HG03108 (cell line): ENCODE data around the gene MAMSTR.
A peak's percentile ranks its signal among the peaks of the same experiment; 100 is the strongest.

ENCODE experiments used
- ATAC-seq: cut with Tn5 transposase; IDR thresholded peaks from one replicate; pipeline ENCODE4 v1.9.1; 2021; ENCODE audit warnings: moderate library complexity; ENCODE audit not compliant: unreplicated experiment

Gene MAMSTR

GRCh38 chr19:48746738-48747575 lies 27.4 kb upstream of the MAMSTR start, which contains the start of gene IZUMO1:
Gene IZUMO1, minus strand, starts transcription at chr19:48746909. Its CDS starts 1,050 bp downstream, at chr19:48745859.
- no peak for ATAC-seq

GRCh38 chr19:48746110-48746509 lies 26.6 kb upstream of the MAMSTR start:
- no peak for ATAC-seq

DNA sequence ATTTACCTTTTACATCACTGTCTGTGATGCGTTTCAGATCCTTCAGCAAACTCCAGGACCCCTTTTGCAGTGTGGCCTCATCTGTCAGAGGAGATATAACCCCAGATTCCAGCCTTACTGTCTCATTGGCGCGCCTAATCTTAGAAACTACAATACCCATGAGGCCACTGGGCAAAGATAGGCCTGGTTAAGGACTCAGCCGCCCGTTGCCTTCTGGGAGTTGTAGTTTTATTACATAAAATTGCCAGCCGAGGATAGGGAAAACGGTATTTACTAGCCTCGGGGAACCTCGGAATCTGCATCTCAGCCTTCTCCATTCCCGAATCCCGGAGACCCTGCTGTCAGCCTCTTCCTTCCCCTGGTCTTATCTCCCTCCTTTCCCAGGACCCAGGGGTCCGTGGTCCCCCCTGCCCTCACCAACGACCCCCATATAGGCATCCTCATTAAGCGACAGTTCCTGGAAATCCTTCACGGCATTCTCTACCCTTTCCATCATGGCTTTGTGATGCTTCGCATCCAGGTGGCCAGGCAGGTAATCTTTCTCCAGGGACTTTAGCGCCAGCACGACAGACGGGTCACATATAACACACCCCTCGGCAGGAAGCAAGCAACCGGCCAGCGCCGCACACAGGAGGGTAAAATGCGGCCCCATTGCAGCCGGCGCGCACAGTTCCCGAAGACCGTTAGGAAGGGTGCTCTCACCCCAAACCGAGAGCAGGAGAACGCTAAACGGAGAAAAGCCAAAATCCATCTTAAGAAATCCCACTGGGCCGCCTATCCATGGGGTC lies 25.9 kb upstream of the MAMSTR start:
- no peak for ATAC-seq

DNA sequence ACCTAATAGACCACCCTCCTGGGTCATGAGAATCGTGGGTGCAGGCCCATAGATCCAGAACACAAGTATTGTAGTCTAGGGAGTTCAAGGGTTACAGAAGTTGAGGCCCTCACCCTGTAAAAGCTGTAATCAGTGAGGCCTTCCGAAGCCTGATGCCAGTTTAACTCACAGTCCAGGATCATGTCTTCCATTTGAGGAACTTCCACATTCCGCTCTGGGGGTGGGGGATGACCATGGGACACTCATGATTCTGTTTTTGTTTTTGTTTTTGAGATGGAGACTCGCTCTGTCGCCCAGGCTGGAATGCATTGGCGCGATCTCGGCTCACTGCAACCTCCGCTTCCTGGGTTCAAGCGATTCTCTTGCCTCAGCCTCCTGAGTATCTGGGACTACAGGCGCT lies 22.6 kb upstream of the MAMSTR start:
- no peak for ATAC-seq

DNA sequence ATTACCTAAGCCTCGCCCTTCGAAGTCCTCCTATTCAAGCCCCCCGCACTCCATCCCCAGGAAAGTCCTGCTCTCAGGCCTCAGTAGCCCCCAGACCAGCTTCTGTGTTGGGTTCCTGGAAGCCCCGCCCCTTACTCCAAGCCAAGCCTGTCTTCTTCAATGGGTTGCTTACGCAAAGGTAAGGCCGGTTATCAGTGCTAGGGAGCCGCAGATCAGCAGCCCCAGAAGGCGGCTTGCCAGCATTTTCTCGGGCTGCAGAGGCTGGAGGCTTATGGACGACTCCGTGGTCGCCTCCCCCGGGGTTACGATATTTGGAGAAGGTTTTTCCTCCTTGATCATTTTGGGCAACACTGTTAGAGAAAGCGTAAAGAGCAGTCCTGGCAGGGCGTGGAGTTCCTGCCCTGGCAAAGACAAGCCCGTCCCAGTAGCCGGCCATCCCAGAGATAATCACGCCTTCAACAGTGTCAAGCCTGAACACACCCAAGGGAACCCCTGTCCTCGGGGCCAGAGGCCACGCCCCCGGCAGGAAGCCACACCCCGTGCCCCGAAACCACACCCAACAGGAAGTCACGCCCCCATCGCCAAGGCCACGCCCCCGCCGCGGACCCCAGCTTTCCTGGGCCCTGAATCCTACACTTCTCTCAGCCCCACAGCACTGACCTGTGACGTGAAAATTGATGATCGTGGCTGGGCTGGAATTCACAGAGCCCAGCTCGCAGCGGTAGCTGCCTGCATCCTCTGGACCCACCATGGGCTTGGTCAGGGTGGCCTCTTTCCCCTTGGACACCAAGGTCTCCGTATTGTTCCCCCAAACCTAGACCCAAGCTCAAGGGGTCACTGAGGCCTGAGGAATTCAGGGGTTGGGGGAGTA lies 21.8 kb upstream of the MAMSTR start:
- ATAC-seq, result no peak

DNA sequence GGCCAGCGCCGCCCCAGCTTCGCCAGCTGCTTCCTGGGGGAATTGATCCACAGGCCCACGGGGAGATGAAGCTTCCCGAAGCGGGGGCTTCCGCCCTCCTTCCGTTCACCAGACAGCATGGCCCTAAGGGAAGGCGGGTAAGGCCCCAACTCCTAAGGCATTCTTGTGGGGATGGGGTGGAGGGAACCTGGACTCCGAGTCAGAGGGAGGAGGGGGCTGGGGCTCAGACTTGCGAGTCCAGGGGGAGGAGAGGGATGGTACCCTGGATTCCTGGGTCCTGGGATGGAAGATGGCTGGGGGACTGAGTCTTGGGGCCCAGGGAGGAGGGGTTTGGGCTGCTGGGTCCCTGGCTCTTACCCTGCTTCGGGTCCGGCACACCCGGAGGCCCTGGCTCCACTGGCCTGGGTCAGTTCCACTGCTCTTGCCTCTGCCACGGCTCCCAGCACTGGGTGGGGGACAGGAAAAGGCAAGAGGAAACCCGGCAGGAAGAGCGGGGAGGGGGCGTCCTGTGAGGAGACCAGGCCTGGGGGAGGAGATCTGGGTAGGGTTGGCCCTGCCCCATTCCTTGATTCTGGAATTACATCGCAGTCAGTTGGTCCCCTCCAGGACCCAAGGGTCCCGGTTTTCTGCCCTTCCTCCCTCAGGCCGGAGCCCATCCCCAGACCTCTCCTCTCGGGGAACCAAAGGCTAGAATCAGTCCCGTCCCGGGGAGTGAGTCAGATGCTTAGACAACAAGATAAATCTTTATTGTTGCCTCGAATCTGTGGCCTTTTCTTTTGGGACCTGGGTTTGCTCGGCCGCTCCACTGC lies 20.8 kb upstream of the MAMSTR start, which contains the start of gene RASIP1:
TSS of gene RASIP1 (minus strand) at position 447 of the 809 bp plus-strand sequence. CDS start at position 119, 328 bp downstream.
- no peak for ATAC-seq

- ATAC-seq, result no peak
These were observed 20.1 kb upstream of the MAMSTR start for GRCh38 chr19:48739404-48740163.

DNA sequence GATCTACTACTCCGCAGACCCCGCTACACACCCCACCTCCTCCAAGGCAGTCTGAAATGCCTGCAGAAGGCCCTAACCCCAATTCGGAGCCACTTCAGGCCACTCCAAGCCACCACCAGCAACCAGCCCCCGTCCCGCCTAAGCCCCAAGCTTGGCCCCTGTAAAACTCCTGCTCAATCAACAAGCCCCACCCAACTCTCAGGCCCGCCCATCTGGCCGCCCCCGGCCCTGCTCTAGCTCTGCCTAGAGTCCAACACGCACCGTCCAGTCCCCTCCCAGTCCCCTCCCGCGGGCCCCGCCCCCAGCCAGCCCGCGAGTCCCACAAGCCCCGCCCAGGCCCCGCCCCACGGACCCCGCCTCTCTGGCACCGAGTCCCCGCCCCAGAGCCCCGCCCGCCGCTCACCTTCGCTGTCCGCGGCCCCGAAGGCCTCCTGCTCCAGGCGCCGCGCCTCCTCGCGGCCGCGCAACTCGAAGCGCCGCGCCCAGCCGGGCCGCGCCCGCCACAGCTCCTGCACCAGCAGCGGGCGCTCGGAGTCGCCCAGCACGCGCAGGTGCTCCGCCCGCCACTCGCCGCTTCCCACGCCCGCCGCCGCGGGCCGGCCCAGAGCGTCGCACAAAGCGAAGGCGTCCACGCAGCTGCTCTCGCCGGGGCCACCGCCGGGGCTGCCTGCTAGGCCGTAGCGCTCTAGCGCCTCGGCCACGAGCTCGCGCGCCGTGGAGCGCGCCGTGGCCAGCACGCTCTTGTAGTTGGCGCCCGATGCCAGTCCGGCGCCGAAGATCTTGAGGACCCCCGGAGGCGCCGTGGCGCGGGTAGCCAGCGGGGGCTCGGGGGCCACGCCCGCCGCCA lies 19.3 kb upstream of the MAMSTR start:
- peak; percentile 91 for ATAC-seq

DNA sequence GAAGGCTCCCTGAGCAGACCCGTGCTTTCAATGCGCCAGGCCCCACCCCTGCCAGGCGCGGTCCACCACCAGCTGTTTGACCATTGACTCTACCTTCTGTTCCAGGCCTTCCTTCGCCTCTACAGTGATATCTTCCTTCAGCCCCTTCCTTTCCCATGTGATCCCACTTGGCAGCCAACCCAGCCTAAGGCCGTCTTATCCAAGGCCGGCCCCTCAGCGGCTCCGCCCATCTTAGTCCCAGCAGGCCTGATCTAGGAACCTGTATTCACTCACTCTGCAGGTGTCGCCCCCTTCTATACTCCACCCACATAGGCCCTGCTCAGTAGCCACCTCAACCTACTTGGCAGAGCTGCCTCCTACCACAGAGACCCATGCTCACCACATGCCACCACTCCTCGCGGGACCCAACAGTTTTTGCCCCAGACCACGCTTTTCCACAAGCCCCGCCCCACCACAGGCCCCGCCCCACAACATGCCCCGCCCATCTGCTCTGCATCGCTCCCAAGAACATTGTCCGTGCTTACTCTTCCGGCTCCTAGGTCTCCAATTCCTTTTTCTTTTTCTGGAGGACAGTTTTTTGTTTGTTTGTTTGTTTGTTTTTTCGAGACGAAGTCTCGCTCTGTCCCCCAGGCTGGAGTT lies 18.0 kb upstream of the MAMSTR start:
- ATAC-seq, result no peak

- no peak for ATAC-seq
These were observed 15.6 kb upstream of the MAMSTR start for GRCh38 chr19:48735031-48735615.

DNA sequence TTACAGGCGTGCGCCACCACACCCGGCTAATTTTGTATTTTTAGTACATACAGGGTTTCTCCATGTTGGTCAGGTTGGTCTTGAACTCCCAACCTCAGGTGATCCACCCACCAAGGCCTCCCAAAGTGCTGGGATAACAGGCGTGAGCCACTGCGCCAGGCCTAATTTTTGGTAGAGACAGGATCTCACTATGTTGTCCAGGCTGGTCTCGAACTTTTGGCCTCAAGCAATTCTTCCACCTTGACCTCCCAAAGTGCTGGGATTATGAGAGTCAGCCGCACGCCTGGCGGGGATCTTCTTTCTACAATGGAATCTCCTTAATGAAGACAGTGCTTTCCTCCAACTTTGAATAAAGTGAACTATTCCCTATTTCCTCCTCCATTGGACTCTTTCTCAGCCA lies 15.1 kb upstream of the MAMSTR start:
- no peak for ATAC-seq

DNA sequence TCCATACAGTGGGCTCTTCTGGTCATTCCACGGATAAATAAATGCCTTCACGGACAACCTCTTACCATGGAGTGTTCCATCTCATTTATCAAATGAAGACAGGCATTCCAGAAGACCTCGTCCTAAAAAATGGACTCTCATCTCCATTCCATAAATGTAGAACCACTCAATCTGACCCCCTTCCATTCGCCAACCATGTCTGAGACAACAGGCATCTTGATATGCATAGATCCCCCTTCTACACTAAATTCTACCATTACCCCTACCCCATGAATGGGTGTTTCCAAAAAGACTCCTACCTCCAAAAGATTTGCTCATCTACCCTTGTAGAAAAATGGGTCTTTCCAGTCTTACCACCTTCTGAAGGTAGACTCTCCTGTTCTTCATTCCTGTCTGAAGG lies 11.9 kb upstream of the MAMSTR start:
- ATAC-seq, result no peak

GRCh38 chr19:48728911-48729664 lies 9.6 kb upstream of the MAMSTR start:
- no peak for ATAC-seq

DNA sequence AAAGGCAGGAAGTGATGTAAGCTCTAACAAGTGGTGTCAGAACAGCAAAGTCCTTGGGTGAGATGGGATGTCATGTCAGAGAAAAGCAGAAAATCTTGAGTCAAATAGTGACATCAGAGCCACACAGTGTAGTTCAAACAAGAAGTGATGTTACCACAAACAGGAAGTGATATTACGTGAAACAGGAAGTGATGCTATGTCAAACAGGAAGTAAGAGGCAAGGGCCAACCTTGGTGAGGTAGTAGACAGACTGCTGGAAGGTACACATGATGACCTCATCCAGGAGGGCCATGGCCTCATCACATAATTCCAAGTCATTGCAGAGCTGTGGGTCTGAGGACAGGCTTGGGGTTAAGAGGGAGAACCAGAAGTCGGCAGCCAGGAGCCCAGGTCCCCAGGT lies 7.0 kb upstream of the MAMSTR start:
- ATAC-seq, result no peak

- ATAC-seq, result no peak
These were observed 5.5 kb upstream of the MAMSTR start for GRCh38 chr19:48724796-48725753.

- no peak for ATAC-seq
These were observed 2.7 kb upstream of the MAMSTR start for GRCh38 chr19:48722196-48722708.
